PC-9 (cell line): ENCODE data around the gene AAMDC. TPM values are rescaled to one million over a fixed set of nuclear protein-coding genes. Genes with fewer than 3 reads are reported as not detected.
A peak's percentile ranks its signal among the peaks of the same experiment; 100 is the strongest.

Experiments used
- BruUV-seq: library from RNA; stranded (reverse); fragments of 400-500 nt; replicated peaks from 2 replicates; lab custom pipeline; 2021; lab: Mats Ljungman, UMichigan
- CTCF ChIA-PET: fragments of 300-600 bp; sonication (Branson Sonifier 250); formaldehyde crosslinking; loops from one replicate; lab custom pipeline; 2022; ENCODE audit warnings: antibody characterized with exemption; lab: Charles Lee
- POLR2A ChIA-PET: fragments of 300-600 bp; sonication (Branson Sonifier 250); formaldehyde crosslinking; loops from one replicate; lab custom pipeline; 2022; ENCODE audit warnings: antibody characterized with exemption; ENCODE audit not compliant: unreplicated experiment; lab: Charles Lee
- DNase-seq, 2 experiments: peaks; one replicate each; pipeline versions ENCODE4 v3.0.0 to v3.0.0-alpha.2; 2015 to 2022; ENCODE audit warnings: mixed read lengths in 1 of 2
- H2AFZ ChIP-seq: fragments of 200-600 bp; sonication (generic); 2 replicates; pipeline ENCODE4 v1.8.1; 2017; ENCODE audit warnings: antibody characterized with exemption
- H3F3A ChIP-seq: fragments of 200-600 bp; sonication (generic); 2 replicates; pipeline ENCODE4 v1.8.1; 2017; ENCODE audit warnings: antibody characterized with exemption, mild to moderate bottlenecking, low read depth; ENCODE audit not compliant: insufficient read depth
- H3K27ac ChIP-seq: fragments of 200-600 bp; sonication (generic); 2 replicates; pipeline ENCODE4 v1.6.1; 2016; ENCODE audit warnings: mixed run types
- H3K27me3 ChIP-seq: fragments of 200-600 bp; sonication (generic); 2 replicates; pipeline ENCODE4 v1.6.1; 2016; ENCODE audit warnings: low read depth, mixed run types; ENCODE audit not compliant: insufficient read depth
- H3K36me3 ChIP-seq: fragments of 200-600 bp; sonication (generic); 2 replicates; pipeline ENCODE4 v1.6.1; 2016; ENCODE audit warnings: low read depth, mixed run types
- H3K4me1 ChIP-seq: fragments of 200-600 bp; sonication (generic); replicated peaks from 2 replicates; pipeline ENCODE4 v1.6.1; 2016; ENCODE audit warnings: mixed run types; ENCODE audit not compliant: insufficient read depth
- H3K4me2 ChIP-seq: fragments of 200-600 bp; sonication (generic); 2 replicates; pipeline ENCODE4 v1.6.1; 2017; ENCODE audit warnings: mixed run types
- H3K4me3 ChIP-seq: fragments of 200-600 bp; sonication (generic); 2 replicates; pipeline ENCODE4 v1.6.1; 2016; ENCODE audit warnings: mixed run types
- H3K79me2 ChIP-seq: fragments of 200-600 bp; sonication (generic); 2 replicates; pipeline ENCODE4 v1.6.1; 2017; ENCODE audit warnings: low read depth, mixed run types
- H3K9me2 ChIP-seq: fragments of 200-600 bp; sonication (generic); 2 replicates; pipeline ENCODE4 v1.8.1; 2017; ENCODE audit warnings: mild to moderate bottlenecking; ENCODE audit not compliant: insufficient read depth
- H3K9me3 ChIP-seq: fragments of 200-600 bp; sonication (generic); 2 replicates; pipeline ENCODE4 v1.8.1; 2016; ENCODE audit warnings: low read depth; ENCODE audit not compliant: insufficient read depth
- H4K20me1 ChIP-seq: fragments of 200-600 bp; sonication (generic); 2 replicates; pipeline ENCODE4 v1.8.1; 2017; ENCODE audit not compliant: insufficient read depth
- CTCF ChIP-seq: fragments of 200-600 bp; sonication (generic); conservative IDR thresholded peaks from 2 replicates; pipeline ENCODE4 v1.6.1; 2017; ENCODE audit warnings: mixed run types, antibody characterized with exemption, mild to moderate bottlenecking, moderate library complexity
- EZH2 ChIP-seq: fragments of 200-600 bp; sonication (generic); IDR thresholded peaks from 2 replicates; pipeline ENCODE4 v1.8.0; 2017; ENCODE audit warnings: antibody characterized with exemption, low read depth
- intact Hi-C: fragments of 100-400 bp; cut with micrococcal nuclease; formaldehyde crosslinking; loops from one replicate; pipeline ENCODE4 v1.10.0; 2022; ENCODE audit not compliant: unreplicated experiment
- total RNA-seq: library from RNA; stranded (reverse); gene quantifications from 2 replicates; pipeline ENCODE4 v1.2.3, GENCODE V29; 2021

Gene AAMDC
- total RNA-seq, 1 experiment from 2014 or later, result 39.8 TPM

GRCh38 chr11:77883775-77884174, 62.8 kb downstream of the AAMDC start:
- no peak overlapping the region for H3K27ac ChIP-seq
- no peak overlapping the region for H3K4me3 ChIP-seq
- POLR2A ChIA-PET, result no interaction called here
- H3F3A ChIP-seq, result peaks cover 3% of the 10 kb centered on the region; the same call in 1 of the 2 replicates
- no peaks in the 10 kb centered on the region for H3K4me1 ChIP-seq
- no peak overlapping the region for H2AFZ ChIP-seq
- no peaks in the 10 kb centered on the region for H3K79me2 ChIP-seq
- H3K27me3 ChIP-seq, result no peaks in the 10 kb centered on the region
- H3K4me2 ChIP-seq, result no peak overlapping the region
- intact Hi-C loops, result no loop called here
- 0 out of 2 replicates have a peak, but pooled peaks cover 8% of the 10 kb centered on the region for H3K36me3 ChIP-seq
- no peak for TF ChIP-seq CTCF
- TF ChIP-seq EZH2, result no peak
- no peaks in the 10 kb centered on the region for H3K9me2 ChIP-seq
- H3K9me3 ChIP-seq, result no peaks in the 10 kb centered on the region
- CTCF ChIA-PET, result no interaction called here
- H4K20me1 ChIP-seq, result no peaks in the 10 kb centered on the region
- no TSS peak for BruUV-seq
- peak in 1 of 2 experiments; percentile 23 for DNase-seq

- no peaks in the 10 kb centered on the region for H3K9me3 ChIP-seq
- H3K9me2 ChIP-seq, result no peaks in the 10 kb centered on the region
- ChIA-PET CTCF (no interaction called here), POLR2A (no interaction called here)
- peaks cover 3% of the 10 kb centered on the region; the same call in 1 of the 2 replicates for H3F3A ChIP-seq
- no peak for TF ChIP-seq EZH2
- no peak for TF ChIP-seq CTCF
- peak in 1 of 2 experiments; percentile 21 for DNase-seq
- intact Hi-C loops, result no loop called here
- no peaks in the 10 kb centered on the region for H3K4me1 ChIP-seq
- 0 out of 2 replicates have a peak, but pooled peaks cover 8% of the 10 kb centered on the region for H3K36me3 ChIP-seq
- H3K27ac ChIP-seq, result no peak overlapping the region
- no peak overlapping the region for H3K4me2 ChIP-seq
- no TSS peak for BruUV-seq
- H3K79me2 ChIP-seq, result no peaks in the 10 kb centered on the region
- H3K27me3 ChIP-seq, result no peaks in the 10 kb centered on the region
- H4K20me1 ChIP-seq, result no peaks in the 10 kb centered on the region
- H2AFZ ChIP-seq, result no peak overlapping the region
- H3K4me3 ChIP-seq, result no peak overlapping the region
Observed at GRCh38 chr11:77884186-77884828, 63.4 kb downstream of the AAMDC start.

GRCh38 chr11:77884829-77885190, 63.9 kb downstream of the AAMDC start:
- H3K4me3 ChIP-seq, result no peak overlapping the region
- H4K20me1 ChIP-seq, result no peaks in the 10 kb centered on the region
- ChIA-PET CTCF (no interaction called here), POLR2A (no interaction called here)
- 0 out of 2 replicates have a peak, but pooled peaks cover 12% of the 10 kb centered on the region for H3K36me3 ChIP-seq
- no peak overlapping the region for H2AFZ ChIP-seq
- BruUV-seq, result no TSS peak
- H3K4me2 ChIP-seq, result no peak overlapping the region
- peak in 1 of 2 experiments; percentile 26 for DNase-seq
- H3F3A ChIP-seq, result peaks cover 3% of the 10 kb centered on the region; the same call in 1 of the 2 replicates
- H3K27ac ChIP-seq, result no peak overlapping the region
- no peaks in the 10 kb centered on the region for H3K9me3 ChIP-seq
- intact Hi-C loops, result no loop called here
- H3K9me2 ChIP-seq, result no peaks in the 10 kb centered on the region
- H3K27me3 ChIP-seq, result no peaks in the 10 kb centered on the region
- TF ChIP-seq EZH2, result no peak
- TF ChIP-seq CTCF, result no peak
- no peaks in the 10 kb centered on the region for H3K79me2 ChIP-seq
- H3K4me1 ChIP-seq, result no peaks in the 10 kb centered on the region
